HepG2 (cell line): ENCODE measurements around the gene TAF8. TPM values are rescaled to one million over a fixed set of nuclear protein-coding genes. Genes with fewer than 3 reads are reported as not detected.

ENCODE experiments used
- BCL6 ChIP-seq: IDR thresholded peaks from 2 replicates; pipeline ENCODE4 v1.6.1; 2016; ENCODE audit warnings: missing genetic modification reagents, missing compliant biosample characterization
- CCDC6 ChIP-seq: sonication (generic); formaldehyde crosslinking; IDR thresholded peaks from 2 replicates; pipeline ENCODE4 v1.8.1; 2022; ENCODE audit warnings: mild to moderate bottlenecking, missing genetic modification reagents, moderate library complexity
- FOSL2 ChIP-seq: sonication (generic); formaldehyde crosslinking; IDR thresholded peaks from 2 replicates; pipeline ENCODE4 v1.4.0; 2020; ENCODE audit warnings: missing genetic modification reagents
- HNRNPLL ChIP-seq: fragments of 200-400 bp; formaldehyde crosslinking; IDR thresholded peaks from 2 replicates; pipeline ENCODE4 v1.6.1; 2017; ENCODE audit warnings: mild to moderate bottlenecking, low read depth, low read length; ENCODE audit not compliant: poor library complexity, severe bottlenecking
- MAFK ChIP-seq, 2 experiments: IDR thresholded peaks in 1 of 2; conservative IDR thresholded peaks in 1 of 2; 2 replicates each; pipeline ENCODE4 v1.6.1; 2011; ENCODE audit warnings: improper control_type of control experiment in 2 of 2, low read length in 2 of 2
- NONO ChIP-seq, 2 experiments: fragments of 450-650 bp in 1 of 2; sonication (generic) in 1 of 2; formaldehyde crosslinking in 1 of 2; IDR thresholded peaks in 1 of 2; conservative IDR thresholded peaks in 1 of 2; 2 replicates each; pipeline versions ENCODE4 v1.6.1 to v1.8.0; 2017 to 2022; ENCODE audit warnings: mild to moderate bottlenecking in 1 of 2, missing genetic modification reagents in 1 of 2, moderate library complexity in 1 of 2
- SCMH1 ChIP-seq: sonication (generic); formaldehyde crosslinking; IDR thresholded peaks from 2 replicates; pipeline ENCODE4 v1.9.0; 2021; ENCODE audit warnings: missing genetic modification reagents, mild to moderate bottlenecking, borderline replicate concordance
- TAF1 ChIP-seq: sonication (generic); formaldehyde crosslinking; IDR thresholded peaks from 2 replicates; pipeline ENCODE4 v1.4.0; 2020; ENCODE audit warnings: missing genetic modification reagents
- TBX3 ChIP-seq: fragments of 450-650 bp; IDR thresholded peaks from 2 replicates; pipeline ENCODE4 v1.6.1; 2017; ENCODE audit warnings: antibody characterized with exemption, mild to moderate bottlenecking, inconsistent platforms, borderline replicate concordance
- ZNF367 ChIP-seq: sonication (generic); formaldehyde crosslinking; IDR thresholded peaks from 2 replicates; pipeline ENCODE4 v1.4.0; 2020; ENCODE audit warnings: missing genetic modification reagents, borderline replicate concordance
- ZNF484 ChIP-seq: sonication (generic); formaldehyde crosslinking; IDR thresholded peaks from 2 replicates; pipeline ENCODE4 v1.5.1; 2020; ENCODE audit warnings: mild to moderate bottlenecking, low read depth, missing genetic modification reagents, borderline replicate concordance
- ZNF510 ChIP-seq: sonication (generic); formaldehyde crosslinking; IDR thresholded peaks from 2 replicates; pipeline ENCODE4 v1.4.0; 2020; ENCODE audit warnings: low read depth, mild to moderate bottlenecking, missing genetic modification reagents
- ZNF607 ChIP-seq: sonication (generic); formaldehyde crosslinking; IDR thresholded peaks from 2 replicates; pipeline ENCODE4 v1.5.1; 2020; ENCODE audit warnings: missing genetic modification reagents, mild to moderate bottlenecking, borderline replicate concordance
- ZNF629 ChIP-seq: sonication (generic); formaldehyde crosslinking; conservative IDR thresholded peaks from 2 replicates; pipeline ENCODE4 v1.5.0; 2020; ENCODE audit warnings: missing genetic modification reagents
- ZNF7 ChIP-seq: IDR thresholded peaks from 2 replicates; pipeline ENCODE4 v1.6.1; 2016; ENCODE audit warnings: missing biosample characterization, missing genetic modification reagents
- polyA plus RNA-seq, 8 experiments: library from polyadenylated mRNA; depleted of rRNA in 3 of 8; stranded (reverse) in 7 of 8; unstranded in 1 of 8; fragments of >200 nt; fragmentation: Illumina TruSeq in 4 of 8; extraction: Trizol in 4 of 8; gene quantifications; 2 replicates each; pipeline versions ENCODE4 v1.2.1 to v1.2.3, GENCODE V29; 2011 to 2016; ENCODE audit warnings: low read depth in 4 of 8, missing spikeins in 1 of 8, mixed read lengths in 1 of 8; ENCODE audit not compliant: insufficient read depth in 1 of 8
- total RNA-seq, 5 experiments: library from RNA; depleted of rRNA; stranded (reverse); fragments of >200 nt; fragmentation: Illumina TruSeq; extraction: Trizol; gene quantifications; 2 replicates each; pipeline ENCODE4 v1.2.3, GENCODE V29; 2016; ENCODE audit warnings: low read depth in 1 of 5
- TF ChIP-seq, protein P1 (sequence below): sonication (generic); formaldehyde crosslinking; IDR thresholded peaks from one replicate; pipeline ENCODE4 v1.5.1; 2020; ENCODE audit warnings: mild to moderate bottlenecking, missing genetic modification reagents; ENCODE audit errors: not compliant biosample characterization
- TF ChIP-seq, protein P2 (sequence below): sonication (generic); formaldehyde crosslinking; IDR thresholded peaks from 2 replicates; pipeline ENCODE4 v1.4.0; 2020; ENCODE audit warnings: missing genetic modification reagents
- TF ChIP-seq, protein P3 (sequence below): conservative IDR thresholded peaks from 2 replicates; pipeline ENCODE4 v1.6.1; 2018; ENCODE audit warnings: missing genetic modification reagents

TAF8 gene
- total and polyA plus RNA-seq, 2 of the 13 experiments (the other 11 are each of a cell fraction or from before 2014, with no cell fraction given), result 25.2 to 25.8 TPM

DNA sequence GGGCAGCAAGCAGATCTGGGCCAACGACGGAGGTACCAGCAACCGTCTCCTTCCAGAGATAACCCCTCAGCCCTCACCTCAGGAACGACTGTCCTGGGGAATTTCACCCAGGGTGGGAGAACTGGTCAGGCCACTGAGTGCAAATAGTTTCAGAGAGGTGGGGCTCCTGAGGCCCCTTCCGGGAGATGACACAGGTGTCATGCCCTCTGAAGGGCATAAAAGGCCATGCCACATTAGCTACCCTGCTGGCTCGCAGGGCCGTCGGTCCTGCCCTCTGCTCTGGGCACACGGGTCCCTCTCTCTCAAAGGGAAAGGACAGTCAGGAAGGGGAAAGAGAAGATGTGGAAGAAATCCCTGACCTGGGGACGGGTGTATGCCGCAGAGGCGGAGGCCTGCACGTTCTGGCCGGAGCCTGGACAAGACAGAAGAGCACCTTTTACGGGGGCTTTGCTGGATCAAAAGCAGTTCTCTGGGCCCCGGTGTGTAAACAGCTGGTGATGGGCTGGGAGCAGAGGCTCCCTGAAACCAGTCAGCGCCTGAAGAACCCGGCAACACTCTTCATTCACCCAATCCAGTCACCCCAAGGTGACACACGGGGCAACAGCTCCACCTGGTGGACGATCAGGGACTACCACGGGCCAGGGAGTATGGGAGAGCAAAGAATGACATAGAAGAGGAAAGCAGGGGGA lies 6.4 kb upstream of the TAF8 start (continued):
- TF ChIP-seq, protein P1, sequence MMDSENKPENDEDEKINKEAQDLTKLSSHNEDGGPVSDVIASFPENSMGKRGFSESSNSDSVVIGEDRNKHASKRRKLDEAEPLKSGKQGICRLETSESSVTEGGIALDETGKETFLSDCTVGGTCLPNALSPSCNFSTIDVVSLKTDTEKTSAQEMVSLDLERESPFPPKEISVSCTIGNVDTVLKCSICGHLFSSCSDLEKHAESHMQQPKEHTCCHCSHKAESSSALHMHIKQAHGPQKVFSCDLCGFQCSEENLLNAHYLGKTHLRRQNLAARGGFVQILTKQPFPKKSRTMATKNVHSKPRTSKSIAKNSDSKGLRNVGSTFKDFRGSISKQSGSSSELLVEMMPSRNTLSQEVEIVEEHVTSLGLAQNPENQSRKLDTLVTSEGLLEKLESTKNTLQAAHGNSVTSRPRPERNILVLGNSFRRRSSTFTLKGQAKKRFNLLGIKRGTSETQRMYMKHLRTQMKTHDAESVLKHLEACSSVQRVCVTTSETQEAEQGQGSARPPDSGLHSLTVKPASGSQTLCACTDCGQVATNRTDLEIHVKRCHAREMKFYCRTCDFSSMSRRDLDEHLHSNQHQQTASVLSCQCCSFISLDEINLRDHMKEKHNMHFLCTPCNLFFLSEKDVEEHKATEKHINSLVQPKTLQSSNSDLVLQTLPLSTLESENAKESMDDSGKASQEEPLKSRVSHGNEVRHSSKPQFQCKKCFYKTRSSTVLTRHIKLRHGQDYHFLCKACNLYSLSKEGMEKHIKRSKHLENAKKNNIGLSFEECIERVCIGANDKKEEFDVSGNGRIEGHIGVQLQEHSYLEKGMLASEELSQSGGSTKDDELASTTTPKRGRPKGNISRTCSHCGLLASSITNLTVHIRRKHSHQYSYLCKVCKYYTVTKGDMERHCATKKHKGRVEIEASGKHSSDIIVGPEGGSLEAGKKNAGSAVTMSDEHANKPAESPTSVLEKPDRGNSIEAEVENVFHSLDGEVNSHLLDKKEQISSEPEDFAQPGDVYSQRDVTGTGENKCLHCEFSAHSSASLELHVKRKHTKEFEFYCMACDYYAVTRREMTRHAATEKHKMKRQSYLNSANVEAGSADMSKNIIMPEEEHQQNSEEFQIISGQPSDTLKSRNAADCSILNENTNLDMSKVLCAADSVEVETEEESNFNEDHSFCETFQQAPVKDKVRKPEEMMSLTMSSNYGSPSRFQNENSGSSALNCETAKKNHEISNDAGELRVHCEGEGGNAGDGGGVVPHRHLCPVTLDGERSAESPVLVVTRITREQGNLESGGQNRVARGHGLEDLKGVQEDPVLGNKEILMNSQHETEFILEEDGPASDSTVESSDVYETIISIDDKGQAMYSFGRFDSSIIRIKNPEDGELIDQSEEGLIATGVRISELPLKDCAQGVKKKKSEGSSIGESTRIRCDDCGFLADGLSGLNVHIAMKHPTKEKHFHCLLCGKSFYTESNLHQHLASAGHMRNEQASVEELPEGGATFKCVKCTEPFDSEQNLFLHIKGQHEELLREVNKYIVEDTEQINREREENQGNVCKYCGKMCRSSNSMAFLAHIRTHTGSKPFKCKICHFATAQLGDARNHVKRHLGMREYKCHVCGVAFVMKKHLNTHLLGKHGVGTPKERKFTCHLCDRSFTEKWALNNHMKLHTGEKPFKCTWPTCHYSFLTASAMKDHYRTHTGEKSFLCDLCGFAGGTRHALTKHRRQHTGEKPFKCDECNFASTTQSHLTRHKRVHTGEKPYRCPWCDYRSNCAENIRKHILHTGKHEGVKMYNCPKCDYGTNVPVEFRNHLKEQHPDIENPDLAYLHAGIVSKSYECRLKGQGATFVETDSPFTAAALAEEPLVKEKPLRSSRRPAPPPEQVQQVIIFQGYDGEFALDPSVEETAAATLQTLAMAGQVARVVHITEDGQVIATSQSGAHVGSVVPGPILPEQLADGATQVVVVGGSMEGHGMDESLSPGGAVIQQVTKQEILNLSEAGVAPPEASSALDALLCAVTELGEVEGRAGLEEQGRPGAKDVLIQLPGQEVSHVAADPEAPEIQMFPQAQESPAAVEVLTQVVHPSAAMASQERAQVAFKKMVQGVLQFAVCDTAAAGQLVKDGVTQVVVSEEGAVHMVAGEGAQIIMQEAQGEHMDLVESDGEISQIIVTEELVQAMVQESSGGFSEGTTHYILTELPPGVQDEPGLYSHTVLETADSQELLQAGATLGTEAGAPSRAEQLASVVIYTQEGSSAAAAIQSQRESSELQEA (CRISPR knock-in tag), result peak; percentile 92
- TF ChIP-seq FOSL2 (CRISPR knock-in tag), result peak; percentile 73
- TF ChIP-seq ZNF484 (CRISPR knock-in tag), result no peak
- TF ChIP-seq BCL6 (CRISPR knock-in tag), result no peak; the same call in 1 of the 2 replicates
- TF ChIP-seq, protein P2, sequence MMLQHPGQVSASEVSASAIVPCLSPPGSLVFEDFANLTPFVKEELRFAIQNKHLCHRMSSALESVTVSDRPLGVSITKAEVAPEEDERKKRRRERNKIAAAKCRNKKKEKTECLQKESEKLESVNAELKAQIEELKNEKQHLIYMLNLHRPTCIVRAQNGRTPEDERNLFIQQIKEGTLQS (CRISPR knock-in tag), result 0 out of 2 replicates have a peak, but pooled peaks have one; percentile 8
- TF ChIP-seq CCDC6 (CRISPR knock-in tag), result peak; percentile 68; the same call in 1 of the 2 replicates
- TF ChIP-seq ZNF367 (CRISPR knock-in tag), result no peak
- TF ChIP-seq, protein P3, sequence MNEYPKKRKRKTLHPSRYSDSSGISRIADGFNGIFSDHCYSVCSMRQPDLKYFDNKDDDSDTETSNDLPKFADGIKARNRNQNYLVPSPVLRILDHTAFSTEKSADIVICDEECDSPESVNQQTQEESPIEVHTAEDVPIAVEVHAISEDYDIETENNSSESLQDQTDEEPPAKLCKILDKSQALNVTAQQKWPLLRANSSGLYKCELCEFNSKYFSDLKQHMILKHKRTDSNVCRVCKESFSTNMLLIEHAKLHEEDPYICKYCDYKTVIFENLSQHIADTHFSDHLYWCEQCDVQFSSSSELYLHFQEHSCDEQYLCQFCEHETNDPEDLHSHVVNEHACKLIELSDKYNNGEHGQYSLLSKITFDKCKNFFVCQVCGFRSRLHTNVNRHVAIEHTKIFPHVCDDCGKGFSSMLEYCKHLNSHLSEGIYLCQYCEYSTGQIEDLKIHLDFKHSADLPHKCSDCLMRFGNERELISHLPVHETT (CRISPR knock-in tag), result no peak
- TF ChIP-seq MAFK (conservative IDR thresholded peaks at IDR 0.05 in 1 of 2, IDR thresholded peaks at IDR 0.05 in 1 of 2; ENCODE audit: low read length in 2 of 2), result no peak
- TF ChIP-seq ZNF607, result no peak
- no peak for TF ChIP-seq ZNF629
- TF ChIP-seq ZNF7 (CRISPR knock-in tag), result no peak
- no peak for TF ChIP-seq NONO (IDR thresholded peaks at IDR 0.05)
- TF ChIP-seq NONO (CRISPR knock-in tag; conservative IDR thresholded peaks at IDR 0.05), result peak; percentile 57
- TF ChIP-seq ZNF510 (CRISPR knock-in tag), result no peak
- no peak for TF ChIP-seq TBX3
- TF ChIP-seq HNRNPLL, result no peak
- TF ChIP-seq SCMH1 (CRISPR knock-in tag), result no peak
- TF ChIP-seq TAF1 (CRISPR knock-in tag), result no peak
